HepG2 (cell line): ENCODE results near the gene DRG1. TPM values are rescaled to one million over a fixed set of nuclear protein-coding genes. Genes with fewer than 3 reads are reported as not detected.

Experiments used
- ATAC-seq: fragments of 200-7000 bp; cut with Tn5 transposase; 3 replicates; pipeline ENCODE4 v1.9.1; 2020; ENCODE audit warnings: mild to moderate bottlenecking, moderate library complexity
- BruUV-seq: library from RNA; stranded (reverse); fragments of 400-500 nt; replicated peaks from 2 replicates; lab custom pipeline; 2021; lab: Mats Ljungman, UMichigan
- CTCF ChIA-PET: fragments of 300-600 bp; formaldehyde crosslinking; extraction: SDS; loops from one replicate; lab custom pipeline; 2021; ENCODE audit warnings: low total read pairs, inconsistent platforms, low intra/inter-chr PET ratio; lab: Yijun Ruan, JAX
- POLR2A ChIA-PET: fragments of 350-600 bp; sonication (Branson Sonifier 250); formaldehyde crosslinking; loops from one replicate; lab custom pipeline; 2020; ENCODE audit warnings: antibody characterized with exemption, inconsistent platforms; lab: Yijun Ruan, JAX
- DNase-seq: peaks from one replicate; pipeline ENCODE4 v3.0.0-alpha.2; 2015; ENCODE audit warnings: low spot score
- FAIRE-seq: peaks from 3 replicates; lab custom pipeline; 2011; peaks lifted over from hg19 to GRCh38; lab: Jason Lieb, UNC
- H2AFZ ChIP-seq: one replicate; pipeline ENCODE4 v1.6.1; 2011; ENCODE audit warnings: low read length, inconsistent platforms
- H3K27ac ChIP-seq: fragments of 300-600 bp; 3 replicates; pipeline ENCODE4 v1.8.0; 2011; ENCODE audit warnings: mixed run types, mild to moderate bottlenecking, mixed read lengths, low read length, inconsistent platforms; ENCODE audit not compliant: insufficient read depth; ENCODE audit errors: extremely low read length
- H3K27me3 ChIP-seq, 2 experiments: fragments of 200-600 bp in 1 of 2; 2 replicates in 1 of 2; 3 replicates in 1 of 2; pipeline versions ENCODE4 v1.6.0 to v1.8.0; 2011; ENCODE audit warnings: low read length in 2 of 2, mild to moderate bottlenecking in 2 of 2, moderate library complexity in 2 of 2, inconsistent platforms in 1 of 2; ENCODE audit not compliant: insufficient read depth in 2 of 2, control insufficient read depth in 1 of 2
- H3K36me3 ChIP-seq, 2 experiments: fragments of 200-600 bp in 1 of 2; replicated peaks in 1 of 2; 2 replicates in 1 of 2; 3 replicates in 1 of 2; pipeline versions ENCODE4 v1.5.1 to v1.8.0; 2011; ENCODE audit warnings: low read length in 2 of 2, inconsistent platforms in 1 of 2; ENCODE audit not compliant: insufficient read depth in 2 of 2, control insufficient read depth in 1 of 2
- H3K4me1 ChIP-seq: 2 replicates; pipeline ENCODE4 v1.5.1; 2012; ENCODE audit warnings: low read length, inconsistent platforms; ENCODE audit not compliant: insufficient read depth
- H3K4me2 ChIP-seq: 2 replicates; pipeline ENCODE4 v1.6.0; 2011; ENCODE audit warnings: low read depth, low read length, inconsistent platforms
- H3K4me3 ChIP-seq, 3 experiments: fragments of 200-600 bp in 1 of 3; sonication (generic), shearing (Covaris generic) in 1 of 3; replicated peaks in 1 of 3; 2 replicates each; pipeline ENCODE4 v1.5.1; 2011 to 2016; ENCODE audit warnings: low read length in 3 of 3, inconsistent platforms in 2 of 3, low read depth in 2 of 3, mild to moderate bottlenecking in 2 of 3, control low read depth in 1 of 3, mixed read lengths in 1 of 3; ENCODE audit not compliant: insufficient read depth in 1 of 3
- H3K79me2 ChIP-seq: one replicate; pipeline ENCODE4 v1.6.1; 2011; ENCODE audit warnings: low read length, inconsistent platforms; ENCODE audit not compliant: insufficient read depth
- H3K9ac ChIP-seq: 2 replicates; pipeline ENCODE4 v1.6.0; 2011; ENCODE audit warnings: mild to moderate bottlenecking, low read depth, low read length, inconsistent platforms; ENCODE audit not compliant: insufficient read depth
- H3K9me3 ChIP-seq: 2 replicates; pipeline ENCODE4 v1.5.1; 2012; ENCODE audit warnings: mild to moderate bottlenecking, low read length
- H4K20me1 ChIP-seq: 2 replicates; pipeline ENCODE4 v1.6.0; 2011; ENCODE audit warnings: inconsistent platforms, mild to moderate bottlenecking, low read length, moderate library complexity; ENCODE audit not compliant: insufficient read depth
- GTF2F1 ChIP-seq: fragments of 150-350 bp; IDR thresholded peaks from 2 replicates; pipeline ENCODE4 v1.6.1; 2014; ENCODE audit warnings: low read length
- PHF21A ChIP-seq: sonication (generic); formaldehyde crosslinking; IDR thresholded peaks from 2 replicates; pipeline ENCODE4 v1.5.0; 2020; ENCODE audit warnings: mild to moderate bottlenecking, missing genetic modification reagents
- POGZ ChIP-seq: sonication (generic); formaldehyde crosslinking; IDR thresholded peaks from 2 replicates; pipeline ENCODE4 v1.4.0; 2020; ENCODE audit warnings: mild to moderate bottlenecking, missing genetic modification reagents
- ZC3H13 ChIP-seq: sonication (generic); formaldehyde crosslinking; IDR thresholded peaks from 2 replicates; pipeline ENCODE4 v1.8.1; 2023; ENCODE audit warnings: mild to moderate bottlenecking, missing genetic modification reagents, moderate library complexity
- ZMAT3 ChIP-seq: sonication (generic); formaldehyde crosslinking; conservative IDR thresholded peaks from 2 replicates; pipeline ENCODE4 v1.7.0; 2021; ENCODE audit warnings: missing genetic modification reagents
- ZNF274 ChIP-seq: sonication (generic); formaldehyde crosslinking; IDR thresholded peaks from 2 replicates; pipeline ENCODE4 v1.5.1; 2020; ENCODE audit warnings: mild to moderate bottlenecking, missing genetic modification reagents
- ZNF567 ChIP-seq: sonication (generic); formaldehyde crosslinking; IDR thresholded peaks from 2 replicates; pipeline ENCODE4 v1.8.1; 2023; ENCODE audit warnings: mild to moderate bottlenecking, missing genetic modification reagents, borderline replicate concordance
- ZNF782 ChIP-seq: sonication (generic); formaldehyde crosslinking; IDR thresholded peaks from 2 replicates; pipeline ENCODE4 v1.4.0; 2020; ENCODE audit warnings: missing genetic modification reagents, mild to moderate bottlenecking, borderline replicate concordance
- WGBS: methylation state at CpG from one replicate; pipeline ENCODE4 v1.1.6; 2017; ENCODE audit warnings: low lambda C conversion rate; 5-methylcytosine and 5-hydroxymethylcytosine counted together
- in situ Hi-C: cut with HindIII; loops from 2 replicates; pipeline ENCODE4 v1.10.0; 2017; ENCODE audit warnings: low pct_unique_long_range_greater_than_20kb; ENCODE audit not compliant: extremely low pct_ligation_motif_present
- intact Hi-C: fragments of 100-400 bp; cut with micrococcal nuclease; formaldehyde crosslinking; loops from one replicate; pipeline ENCODE4 v1.10.0; 2022; ENCODE audit not compliant: unreplicated experiment
- polyA plus RNA-seq, 8 experiments: library from polyadenylated mRNA; depleted of rRNA in 3 of 8; stranded (reverse) in 7 of 8; unstranded in 1 of 8; fragments of >200 nt; fragmentation: Illumina TruSeq in 4 of 8; extraction: Trizol in 4 of 8; gene quantifications; 2 replicates each; pipeline versions ENCODE4 v1.2.1 to v1.2.3, GENCODE V29; 2011 to 2016; ENCODE audit warnings: low read depth in 4 of 8, missing spikeins in 1 of 8, mixed read lengths in 1 of 8; ENCODE audit not compliant: insufficient read depth in 1 of 8
- total RNA-seq, 5 experiments: library from RNA; depleted of rRNA; stranded (reverse); fragments of >200 nt; fragmentation: Illumina TruSeq; extraction: Trizol; gene quantifications; 2 replicates each; pipeline ENCODE4 v1.2.3, GENCODE V29; 2016; ENCODE audit warnings: low read depth in 1 of 5
- TF ChIP-seq, protein P1 (sequence below): sonication (generic); formaldehyde crosslinking; IDR thresholded peaks from 2 replicates; pipeline ENCODE4 v1.4.0; 2020; ENCODE audit warnings: mild to moderate bottlenecking, missing genetic modification reagents
- TF ChIP-seq, protein P2 (sequence below): sonication (generic); formaldehyde crosslinking; IDR thresholded peaks from 2 replicates; pipeline ENCODE4 v1.5.1; 2020; ENCODE audit warnings: missing genetic modification reagents, mild to moderate bottlenecking, borderline replicate concordance
- TF ChIP-seq, protein P3 (sequence below): sonication (generic); formaldehyde crosslinking; IDR thresholded peaks from 2 replicates; pipeline ENCODE4 v1.4.0; 2020; ENCODE audit warnings: missing genetic modification reagents, borderline replicate concordance

The DRG1 gene
- total and polyA plus RNA-seq, 2 of the 13 experiments (the other 11 are each of a cell fraction or from before 2014, with no cell fraction given) = 59.0 to 94.8 TPM

DNA sequence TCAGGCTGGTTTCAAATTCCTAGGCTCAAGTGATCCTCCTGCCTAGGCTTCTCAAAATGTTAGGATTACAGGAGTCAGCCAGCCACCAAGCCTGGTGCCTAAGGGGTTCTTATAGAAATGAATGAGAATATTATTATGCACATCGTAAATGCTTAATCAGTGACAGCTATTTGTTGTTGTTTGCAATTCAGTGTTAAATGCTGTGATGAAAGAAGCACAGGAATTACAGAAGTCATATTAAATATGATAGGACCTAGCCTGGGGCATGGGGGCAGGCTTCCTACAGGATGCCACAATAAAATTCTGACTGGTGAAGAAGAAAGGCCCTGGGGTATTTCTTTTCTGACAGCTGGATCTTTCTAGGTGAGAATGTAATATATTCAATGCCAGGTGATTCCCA lies 39.4 kb upstream of the DRG1 start:
- Histone ChIP-seq H4K20me1 (no peaks in the 10 kb centered on the region), H3K4me1 (peaks cover 14% of the 10 kb centered on the region), H2AFZ (no peak overlapping the region), H3K4me3 (no peak overlapping the region), H3K4me2 (no peak overlapping the region), H3K36me3 (no peaks in the 10 kb centered on the region), H3K9ac (no peak overlapping the region), H3K27ac (no peak overlapping the region), H3K9me3 (no peaks in the 10 kb centered on the region), H3K79me2 (no peaks in the 10 kb centered on the region), H3K27me3 (no peaks in the 10 kb centered on the region)
- CTCF ChIA-PET = no interaction called here
- in situ Hi-C loops (no loop called here), intact Hi-C loops (no loop called here)
- BruUV-seq = no TSS peak
- FAIRE-seq (no peak), DNase-seq (no peak), ATAC-seq (no peak)
- 0% methylated on average over 1 of the region's 1 CpG for WGBS
- TF ChIP-seq ZNF782 (no peak), ZNF567 (CRISPR knock-in tag) (no peak), ZNF274 (CRISPR knock-in tag) (no peak), GTF2F1 (no peak)
- TF ChIP-seq, protein P1, sequence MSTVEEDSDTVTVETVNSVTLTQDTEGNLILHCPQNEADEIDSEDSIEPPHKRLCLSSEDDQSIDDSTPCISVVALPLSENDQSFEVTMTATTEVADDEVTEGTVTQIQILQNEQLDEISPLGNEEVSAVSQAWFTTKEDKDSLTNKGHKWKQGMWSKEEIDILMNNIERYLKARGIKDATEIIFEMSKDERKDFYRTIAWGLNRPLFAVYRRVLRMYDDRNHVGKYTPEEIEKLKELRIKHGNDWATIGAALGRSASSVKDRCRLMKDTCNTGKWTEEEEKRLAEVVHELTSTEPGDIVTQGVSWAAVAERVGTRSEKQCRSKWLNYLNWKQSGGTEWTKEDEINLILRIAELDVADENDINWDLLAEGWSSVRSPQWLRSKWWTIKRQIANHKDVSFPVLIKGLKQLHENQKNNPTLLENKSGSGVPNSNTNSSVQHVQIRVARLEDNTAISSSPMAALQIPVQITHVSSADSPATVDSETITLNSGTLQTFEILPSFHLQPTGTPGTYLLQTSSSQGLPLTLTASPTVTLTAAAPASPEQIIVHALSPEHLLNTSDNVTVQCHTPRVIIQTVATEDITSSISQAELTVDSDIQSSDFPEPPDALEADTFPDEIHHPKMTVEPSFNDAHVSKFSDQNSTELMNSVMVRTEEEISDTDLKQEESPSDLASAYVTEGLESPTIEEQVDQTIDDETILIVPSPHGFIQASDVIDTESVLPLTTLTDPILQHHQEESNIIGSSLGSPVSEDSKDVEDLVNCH = no peak
- POLR2A ChIA-PET = interaction anchor here (1.7 to 2.2 kb wide), 2 partner anchors 9 to 13 kb away, joined by 5 read pairs; partner anchors contain the start of gene PATZ1

DNA sequence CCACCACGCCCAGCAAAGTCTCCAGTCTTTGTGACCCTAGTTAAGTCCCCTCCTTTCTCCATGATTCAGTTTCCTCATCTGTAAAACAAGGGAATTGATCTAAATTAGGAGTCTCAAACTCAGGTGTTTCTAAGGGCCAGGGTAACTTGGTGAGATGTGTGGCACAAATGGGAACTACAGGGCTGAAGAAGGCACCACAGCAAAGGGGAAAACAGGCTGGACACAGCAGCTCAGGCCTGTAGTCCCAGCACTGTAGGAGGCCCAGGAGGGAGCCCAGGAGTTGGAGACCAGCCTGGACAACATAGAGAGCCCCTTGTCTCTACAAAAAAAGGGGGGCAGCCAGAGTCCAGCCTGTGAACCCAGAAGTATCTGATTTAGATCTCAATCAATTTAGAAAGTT lies 37.7 kb upstream of the DRG1 start:
- H2AFZ ChIP-seq = no peak overlapping the region
- in situ Hi-C loops = no loop called here
- H3K27me3 ChIP-seq = no peaks in the 10 kb centered on the region
- no TSS peak for BruUV-seq
- H3K4me2 ChIP-seq = no peak overlapping the region
- 82% methylated on average over 1 of the region's 1 CpG for WGBS
- no peaks in the 10 kb centered on the region for H3K36me3 ChIP-seq
- no peak overlapping the region for H3K9ac ChIP-seq
- ChIA-PET CTCF (no interaction called here), POLR2A (no interaction called here)
- ATAC-seq = peak; percentile 75; the same call in 2 of the 3 replicates
- no peak overlapping the region for H3K27ac ChIP-seq
- H3K79me2 ChIP-seq = no peaks in the 10 kb centered on the region
- peaks cover 14% of the 10 kb centered on the region for H3K4me1 ChIP-seq
- no peak overlapping the region for H3K4me3 ChIP-seq
- intact Hi-C loops = no loop called here
- DNase-seq = no peak
- no peaks in the 10 kb centered on the region for H3K9me3 ChIP-seq
- H4K20me1 ChIP-seq = no peaks in the 10 kb centered on the region
- FAIRE-seq = no peak
- no peak for TF ChIP-seq POGZ
- TF ChIP-seq, protein P2, sequence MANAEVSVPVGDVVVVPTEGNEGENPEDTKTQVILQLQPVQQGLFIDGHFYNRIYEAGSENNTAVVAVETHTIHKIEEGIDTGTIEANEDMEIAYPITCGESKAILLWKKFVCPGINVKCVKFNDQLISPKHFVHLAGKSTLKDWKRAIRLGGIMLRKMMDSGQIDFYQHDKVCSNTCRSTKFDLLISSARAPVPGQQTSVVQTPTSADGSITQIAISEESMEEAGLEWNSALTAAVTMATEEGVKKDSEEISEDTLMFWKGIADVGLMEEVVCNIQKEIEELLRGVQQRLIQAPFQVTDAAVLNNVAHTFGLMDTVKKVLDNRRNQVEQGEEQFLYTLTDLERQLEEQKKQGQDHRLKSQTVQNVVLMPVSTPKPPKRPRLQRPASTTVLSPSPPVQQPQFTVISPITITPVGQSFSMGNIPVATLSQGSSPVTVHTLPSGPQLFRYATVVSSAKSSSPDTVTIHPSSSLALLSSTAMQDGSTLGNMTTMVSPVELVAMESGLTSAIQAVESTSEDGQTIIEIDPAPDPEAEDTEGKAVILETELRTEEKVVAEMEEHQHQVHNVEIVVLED = no peak
- no peak for TF ChIP-seq PHF21A (CRISPR knock-in tag)
- TF ChIP-seq, protein P3, sequence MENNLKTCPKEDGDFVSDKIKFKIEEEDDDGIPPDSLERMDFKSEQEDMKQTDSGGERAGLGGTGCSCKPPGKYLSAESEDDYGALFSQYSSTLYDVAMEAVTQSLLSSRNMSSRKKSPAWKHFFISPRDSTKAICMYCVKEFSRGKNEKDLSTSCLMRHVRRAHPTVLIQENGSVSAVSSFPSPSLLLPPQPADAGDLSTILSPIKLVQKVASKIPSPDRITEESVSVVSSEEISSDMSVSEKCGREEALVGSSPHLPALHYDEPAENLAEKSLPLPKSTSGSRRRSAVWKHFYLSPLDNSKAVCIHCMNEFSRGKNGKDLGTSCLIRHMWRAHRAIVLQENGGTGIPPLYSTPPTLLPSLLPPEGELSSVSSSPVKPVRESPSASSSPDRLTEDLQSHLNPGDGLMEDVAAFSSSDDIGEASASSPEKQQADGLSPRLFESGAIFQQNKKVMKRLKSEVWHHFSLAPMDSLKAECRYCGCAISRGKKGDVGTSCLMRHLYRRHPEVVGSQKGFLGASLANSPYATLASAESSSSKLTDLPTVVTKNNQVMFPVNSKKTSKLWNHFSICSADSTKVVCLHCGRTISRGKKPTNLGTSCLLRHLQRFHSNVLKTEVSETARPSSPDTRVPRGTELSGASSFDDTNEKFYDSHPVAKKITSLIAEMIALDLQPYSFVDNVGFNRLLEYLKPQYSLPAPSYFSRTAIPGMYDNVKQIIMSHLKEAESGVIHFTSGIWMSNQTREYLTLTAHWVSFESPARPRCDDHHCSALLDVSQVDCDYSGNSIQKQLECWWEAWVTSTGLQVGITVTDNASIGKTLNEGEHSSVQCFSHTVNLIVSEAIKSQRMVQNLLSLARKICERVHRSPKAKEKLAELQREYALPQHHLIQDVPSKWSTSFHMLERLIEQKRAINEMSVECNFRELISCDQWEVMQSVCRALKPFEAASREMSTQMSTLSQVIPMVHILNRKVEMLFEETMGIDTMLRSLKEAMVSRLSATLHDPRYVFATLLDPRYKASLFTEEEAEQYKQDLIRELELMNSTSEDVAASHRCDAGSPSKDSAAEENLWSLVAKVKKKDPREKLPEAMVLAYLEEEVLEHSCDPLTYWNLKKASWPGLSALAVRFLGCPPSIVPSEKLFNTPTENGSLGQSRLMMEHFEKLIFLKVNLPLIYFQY (CRISPR knock-in tag) = no peak
- TF ChIP-seq ZMAT3 = no peak
- TF ChIP-seq ZC3H13 (CRISPR knock-in tag) = no peak
